HCT116 (cell line): ENCODE results near the gene TAF10. TPM values are rescaled to one million over a fixed set of nuclear protein-coding genes. Genes with fewer than 3 reads are reported as not detected.

Experiments
- ATAC-seq: fragments of 200-7000 bp; cut with Tn5 transposase; 2 replicates; pipeline ENCODE4 v1.9.1; 2020; ENCODE audit warnings: mild to moderate bottlenecking, moderate library complexity
- BruUV-seq: library from RNA; stranded (reverse); fragments of 400-500 nt; replicated peaks from 2 replicates; lab custom pipeline; 2021; lab: Mats Ljungman, UMichigan
- CTCF ChIA-PET: fragments of 300-600 bp; sonication (Branson Sonifier 250); formaldehyde crosslinking; loops from one replicate; lab custom pipeline; 2021; ENCODE audit warnings: antibody characterized with exemption; lab: Charles Lee
- POLR2A ChIA-PET: fragments of 300-600, 350-600 bp; sonication (Branson Sonifier 250); formaldehyde crosslinking; loops from one replicate; lab custom pipeline; 2021; ENCODE audit warnings: antibody characterized with exemption; lab: Charles Lee
- RAD21 ChIA-PET, 2 experiments: fragments of 300-600 bp; sonication (Branson Sonifier 250); formaldehyde crosslinking; loops; one replicate each; lab custom pipeline; 2023; ENCODE audit warnings: low total read pairs in 2 of 2; ENCODE audit not compliant: uncharacterized antibody in 2 of 2, unreplicated experiment in 2 of 2, low non-redundant PET in 1 of 2; lab: Charles Lee
- DNase-seq: peaks from one replicate; pipeline ENCODE4 v3.0.0-alpha.2; 2010; ENCODE audit warnings: low read depth, low spot score
- H2AFZ ChIP-seq: fragments of 200-600 bp; shearing (Covaris generic), sonication (generic); 2 replicates; pipeline ENCODE4 v1.6.1; 2017; ENCODE audit warnings: low read depth, mixed run types, mixed read lengths, antibody characterized with exemption, low read length; ENCODE audit not compliant: poor library complexity, severe bottlenecking
- H3K27ac ChIP-seq: 2 replicates; pipeline ENCODE4 v1.5.1; 2012; ENCODE audit warnings: low read depth, low read length
- H3K27me3 ChIP-seq: fragments of 200-600 bp; sonication (generic); 2 replicates; pipeline ENCODE4 v1.6.1; 2016; ENCODE audit warnings: mixed run types, low read length, mixed read lengths; ENCODE audit not compliant: insufficient read depth
- H3K36me3 ChIP-seq, 2 experiments: fragments of 200-500 bp in 1 of 2; fragments of 200-600 bp in 1 of 2; sonication (Bioruptor generic) in 1 of 2; sonication (generic) in 1 of 2; 2 replicates each; pipeline versions ENCODE4 v1.5.1 to v1.6.1; 2014 to 2016; ENCODE audit warnings: low read length in 2 of 2, inconsistent platforms in 1 of 2, mixed read lengths in 1 of 2, mixed run types in 1 of 2; ENCODE audit not compliant: insufficient read depth in 2 of 2, control insufficient read depth in 1 of 2
- H3K4me1 ChIP-seq, 2 experiments: fragments of 200-600 bp in 1 of 2; sonication (generic) in 1 of 2; 2 replicates each; pipeline versions ENCODE4 v1.5.1 to v1.6.1; 2012 to 2017; ENCODE audit warnings: low read length in 2 of 2, inconsistent platforms in 1 of 2, mild to moderate bottlenecking in 1 of 2, mixed read lengths in 1 of 2, mixed run types in 1 of 2, moderate library complexity in 1 of 2; ENCODE audit not compliant: insufficient read depth in 2 of 2, control insufficient read depth in 1 of 2
- H3K4me2 ChIP-seq: fragments of 200-600 bp; sonication (generic); 2 replicates; pipeline ENCODE4 v1.6.1; 2017; ENCODE audit warnings: mixed run types, low read length, mixed read lengths
- H3K4me3 ChIP-seq, 2 experiments: fragments of 200-600 bp in 1 of 2; sonication (generic) in 1 of 2; replicated peaks in 1 of 2; 2 replicates each; pipeline ENCODE4 v1.5.1; 2011 to 2016; ENCODE audit warnings: low read length in 2 of 2, control low read depth in 1 of 2, low read depth in 1 of 2, mild to moderate bottlenecking in 1 of 2, mixed read lengths in 1 of 2, mixed run types in 1 of 2
- H3K79me2 ChIP-seq: fragments of 200-600 bp; sonication (generic); 2 replicates; pipeline ENCODE4 v1.6.1; 2017; ENCODE audit warnings: mild to moderate bottlenecking, mixed run types, low read length, moderate library complexity, mixed read lengths; ENCODE audit not compliant: insufficient read depth
- H3K9ac ChIP-seq: fragments of 200-600 bp; sonication (generic); 2 replicates; pipeline ENCODE4 v1.6.1; 2016; ENCODE audit warnings: low read length, mixed read lengths
- H3K9me2 ChIP-seq: fragments of 200-600 bp; sonication (generic), shearing (Covaris generic); 2 replicates; pipeline ENCODE4 v1.6.1; 2017; ENCODE audit warnings: mixed run types, mild to moderate bottlenecking, moderate library complexity; ENCODE audit not compliant: insufficient read depth
- H3K9me3 ChIP-seq, 2 experiments: fragments of 200-500 bp in 1 of 2; fragments of 200-600 bp in 1 of 2; sonication (Bioruptor generic) in 1 of 2; sonication (generic) in 1 of 2; 2 replicates each; pipeline ENCODE4 v1.6.1; 2014 to 2017; ENCODE audit warnings: low read length in 2 of 2, mixed read lengths in 2 of 2, inconsistent platforms in 1 of 2, low read depth in 1 of 2, mild to moderate bottlenecking in 1 of 2, mixed run types in 1 of 2, moderate library complexity in 1 of 2; ENCODE audit not compliant: control insufficient read depth in 1 of 2, insufficient read depth in 1 of 2
- H4K20me1 ChIP-seq: fragments of 200-600 bp; sonication (generic), shearing (Covaris generic); 2 replicates; pipeline ENCODE4 v1.6.1; 2017; ENCODE audit warnings: mixed run types, mild to moderate bottlenecking, moderate library complexity; ENCODE audit not compliant: insufficient read depth
- ATF3 ChIP-seq: IDR thresholded peaks from 2 replicates; pipeline ENCODE4 v1.6.1; 2012
- CTCF ChIP-seq, 3 experiments: fragments of 200-600 bp in 1 of 3; sonication (generic) in 1 of 3; IDR thresholded peaks in 2 of 3; conservative IDR thresholded peaks in 1 of 3; 2 replicates each; pipeline ENCODE4 v1.5.1; 2012 to 2017; ENCODE audit warnings: low read depth in 2 of 3, low read length in 2 of 3, antibody characterized with exemption in 1 of 3, borderline replicate concordance in 1 of 3, control low read depth in 1 of 3, mild to moderate bottlenecking in 1 of 3, mixed read lengths in 1 of 3, mixed run types in 1 of 3, moderate library complexity in 1 of 3; ENCODE audit not compliant: insufficient read depth in 1 of 3
- EGR1 ChIP-seq: IDR thresholded peaks from 2 replicates; pipeline ENCODE4 v1.6.1; 2012; ENCODE audit warnings: low read depth
- EZH2 ChIP-seq: fragments of 200-600 bp; sonication (generic); IDR thresholded peaks from 2 replicates; pipeline ENCODE4 v1.6.1; 2017; ENCODE audit warnings: antibody characterized with exemption, mixed run types
- EZH2phosphoT487 ChIP-seq: fragments of 200-600 bp; IDR thresholded peaks from 2 replicates; pipeline ENCODE4 v1.6.1; 2018; ENCODE audit warnings: antibody characterized with exemption, borderline replicate concordance
- FOSL1 ChIP-seq: IDR thresholded peaks from 2 replicates; pipeline ENCODE4 v1.6.1; 2012; ENCODE audit warnings: low read depth
- JUND ChIP-seq: IDR thresholded peaks from 2 replicates; pipeline ENCODE4 v1.6.1; 2012
- MAX ChIP-seq: IDR thresholded peaks from 2 replicates; pipeline ENCODE4 v1.6.1; 2012
- REST ChIP-seq: IDR thresholded peaks from 2 replicates; pipeline ENCODE4 v1.6.1; 2012; ENCODE audit warnings: low read depth
- SIN3A ChIP-seq: IDR thresholded peaks from 2 replicates; pipeline ENCODE4 v1.6.1; 2012; ENCODE audit warnings: low read depth
- SP1 ChIP-seq: IDR thresholded peaks from 2 replicates; pipeline ENCODE4 v1.6.1; 2012; ENCODE audit warnings: low read depth
- TCF7L2 ChIP-seq: IDR thresholded peaks from 2 replicates; pipeline ENCODE4 v1.7.0; 2011; ENCODE audit warnings: borderline replicate concordance, inconsistent platforms; ENCODE audit not compliant: insufficient read depth, insufficient read length; ENCODE audit errors: extremely low read depth
- YY1 ChIP-seq: IDR thresholded peaks from 2 replicates; pipeline ENCODE4 v1.6.1; 2011; ENCODE audit warnings: low read length, low read depth, moderate library complexity, mild to moderate bottlenecking; ENCODE audit not compliant: insufficient replicate concordance; ENCODE audit errors: extremely low read depth
- ZBTB33 ChIP-seq: IDR thresholded peaks from 2 replicates; pipeline ENCODE4 v1.6.1; 2011; ENCODE audit warnings: mild to moderate bottlenecking, low read length, moderate library complexity; ENCODE audit not compliant: insufficient replicate concordance; ENCODE audit errors: extremely low read depth
- ZNF274 ChIP-seq: fragments of 200-500 bp; sonication (Bioruptor generic); IDR thresholded peaks from 2 replicates; pipeline ENCODE4 v1.6.1; 2014; ENCODE audit warnings: mild to moderate bottlenecking, low read depth, low read length, inconsistent platforms
- intact Hi-C: fragments of 100-400 bp; cut with micrococcal nuclease; formaldehyde crosslinking; loops from 2 replicates; pipeline ENCODE4 v1.10.0; 2022
- total RNA-seq: library from RNA; stranded (reverse); gene quantifications from one replicate; pipeline ENCODE4 v1.2.1, GENCODE V29; 2021; ENCODE audit not compliant: unreplicated experiment

Gene TAF10
- total RNA-seq, 1 experiment from 2014 or later, result 151 TPM

GRCh38 chr11:6635082-6635932, 23.3 kb upstream of the TAF10 start (continued):
- TF ChIP-seq MAX (no peak), EZH2 (no peak), JUND (no peak), SIN3A (no peak), EGR1 (no peak), YY1 (no peak)

GRCh38 chr11:6634534-6634933, 22.5 kb upstream of the TAF10 start:
- H3K79me2 ChIP-seq, result no peaks in the 10 kb centered on the region
- ChIA-PET CTCF (no interaction called here), RAD21 (no interaction called here), POLR2A (no interaction called here)
- no peaks in the 10 kb centered on the region for H3K36me3 ChIP-seq
- DNase-seq (no peak), ATAC-seq (no peak)
- H3K27ac ChIP-seq, result no peak overlapping the region
- peaks cover 6 to 14% of the 10 kb centered on the region in 2 experiments; a peak in 3 of 4 replicates for H3K4me1 ChIP-seq
- no peak for TF ChIP-seq SIN3A
- TF ChIP-seq ZBTB33, result no peak
- TF ChIP-seq EZH2phosphoT487, result no peak
- TF ChIP-seq EZH2, result no peak
- no peak for TF ChIP-seq CTCF (IDR thresholded peaks at IDR 0.05 in 2 of 3, conservative IDR thresholded peaks at IDR 0.05 in 1 of 3; ENCODE audit: borderline replicate concordance in 1 of 3, insufficient read depth in 1 of 3, low read depth in 2 of 3, low read length in 2 of 3)
- no peak for TF ChIP-seq JUND
- TF ChIP-seq ATF3, result no peak
- no peak for TF ChIP-seq SP1
- TF ChIP-seq YY1, result no peak
- no peak for TF ChIP-seq FOSL1
- TF ChIP-seq ZNF274, result no peak
- TF ChIP-seq REST, result no peak
- TF ChIP-seq TCF7L2, result no peak
- H3K9ac ChIP-seq, result no peak overlapping the region
- no peaks in the 10 kb centered on the region for H4K20me1 ChIP-seq
- no peaks in the 10 kb centered on the region for H3K27me3 ChIP-seq
- no peaks in the 10 kb centered on the region for H3K9me2 ChIP-seq
- H3K4me3 ChIP-seq, result no peak overlapping the region
- H3K4me2 ChIP-seq, result no peak overlapping the region
- intact Hi-C loops, result no loop called here
- no peak overlapping the region for H2AFZ ChIP-seq
- H3K9me3 ChIP-seq, result no peaks in the 10 kb centered on the region
- no TSS peak for BruUV-seq
